Hepatic stellate cell (primary cell): ENCODE measurements around the gene TENM3.

Experiments used
- DNase-seq: peaks from one replicate; pipeline ENCODE4 v3.0.0; 2011; ENCODE audit warnings: low spot score

TENM3 gene

GRCh38 chr4:182843808-182844325 is 600.7 kb downstream of the TENM3 start:
- DNase-seq: no peak

DNA sequence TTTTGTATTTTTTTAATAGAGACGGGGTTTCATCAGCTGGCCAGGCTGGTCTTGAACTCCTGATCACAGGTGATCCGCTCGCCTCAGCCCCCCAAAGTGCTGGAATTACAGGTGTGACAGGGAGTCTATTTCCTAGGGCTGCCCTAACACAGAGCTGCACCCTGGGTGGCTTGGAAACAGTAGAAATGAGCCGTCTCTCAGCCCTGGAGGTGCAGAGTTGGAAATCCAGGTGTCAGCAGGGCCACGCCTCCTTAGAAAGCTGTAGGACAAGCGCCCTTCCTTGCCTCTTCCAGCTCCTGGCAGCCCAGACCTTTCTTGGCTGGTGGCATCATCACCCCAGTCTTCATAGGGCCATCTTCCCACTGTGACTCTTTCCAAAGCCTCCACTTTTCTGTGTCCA is 602.4 kb downstream of the TENM3 start:
- no peak for DNase-seq

DNA sequence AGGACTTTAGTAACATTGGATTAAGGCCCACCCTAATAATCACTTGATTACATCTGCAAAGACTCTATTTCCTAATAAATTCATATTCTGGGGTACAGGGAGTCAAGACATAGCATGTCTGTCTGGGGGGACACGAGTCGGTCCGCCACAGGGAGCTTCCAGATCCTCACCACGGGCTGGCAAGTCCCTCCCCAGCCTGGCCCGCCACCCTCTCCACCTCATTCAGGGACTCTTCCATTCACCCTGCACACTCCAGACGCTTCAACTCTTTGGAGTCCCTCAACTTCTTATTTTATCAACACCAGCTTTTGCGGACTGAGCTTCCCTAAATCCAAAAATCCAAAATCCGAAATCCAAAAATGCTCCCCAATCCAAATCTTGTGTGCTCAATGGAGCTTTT is 602.8 kb downstream of the TENM3 start:
- no peak for DNase-seq

DNA sequence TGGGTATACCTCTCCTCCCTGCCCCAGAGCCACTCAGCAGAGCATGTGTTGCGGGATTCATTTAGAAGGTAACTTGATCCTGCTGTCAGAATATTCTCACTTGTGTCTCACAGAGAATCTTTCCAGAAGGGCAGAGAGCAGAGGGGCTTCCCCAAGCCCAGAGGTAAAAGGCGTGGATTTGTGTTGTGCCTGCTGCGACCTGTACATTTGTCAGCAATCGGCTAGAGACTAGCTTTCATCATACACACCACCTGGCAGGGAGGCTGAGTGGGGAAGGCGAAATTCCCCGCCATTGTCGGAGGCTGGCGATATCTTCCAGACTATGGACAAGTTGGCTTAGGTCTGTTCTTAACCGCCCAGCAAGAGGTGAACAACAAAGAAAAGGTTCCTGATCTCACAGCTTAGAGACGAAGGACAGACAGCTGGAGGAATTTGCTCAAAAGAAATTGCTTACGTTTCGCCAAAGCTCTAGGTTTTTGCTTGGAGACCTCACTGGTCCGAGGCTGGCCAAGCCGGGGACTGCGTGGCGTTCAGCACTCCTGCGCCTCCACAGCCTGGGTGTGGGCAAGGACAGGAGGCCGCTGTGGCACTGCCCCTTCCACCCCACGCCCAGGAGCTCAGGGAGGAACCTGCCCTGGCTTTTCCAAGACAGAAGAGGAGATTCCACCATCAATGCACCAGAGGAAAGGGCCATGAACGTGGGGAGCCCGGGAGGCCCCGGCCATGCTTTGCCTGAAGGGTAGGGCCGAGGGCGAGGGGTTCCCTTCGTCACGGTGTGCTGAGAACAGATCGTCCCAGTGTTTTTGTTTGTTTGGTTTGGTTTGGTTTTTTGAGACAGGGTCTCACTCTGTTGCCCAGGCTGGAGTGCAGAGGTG is 604.6 kb downstream of the TENM3 start:
- no peak for DNase-seq

DNA sequence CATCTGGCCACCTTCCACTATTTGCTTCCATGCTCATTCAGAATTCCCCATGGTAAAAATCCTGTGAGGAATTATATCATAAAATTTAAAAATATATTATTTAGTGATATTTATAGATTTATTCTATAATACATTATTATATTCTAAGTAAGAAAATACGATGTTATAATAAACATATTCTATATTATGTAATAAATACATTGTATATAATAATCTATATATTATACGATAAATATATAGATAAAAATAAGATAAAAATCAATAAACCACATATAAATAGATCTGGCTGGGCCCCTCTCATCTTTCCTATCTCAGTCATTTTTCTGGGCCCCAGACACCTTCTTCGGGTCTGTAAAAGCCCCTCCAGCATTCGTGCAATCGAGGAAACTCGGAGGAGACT is 605.5 kb downstream of the TENM3 start:
- DNase-seq: no peak
